ENCODE measurements around the gene SIX3. TPM values are rescaled to one million over a fixed set of nuclear protein-coding genes. Genes with fewer than 3 reads are reported as not detected.

The SIX3 gene
- polyA plus RNA-seq, 3 donors: not detected

DNA sequence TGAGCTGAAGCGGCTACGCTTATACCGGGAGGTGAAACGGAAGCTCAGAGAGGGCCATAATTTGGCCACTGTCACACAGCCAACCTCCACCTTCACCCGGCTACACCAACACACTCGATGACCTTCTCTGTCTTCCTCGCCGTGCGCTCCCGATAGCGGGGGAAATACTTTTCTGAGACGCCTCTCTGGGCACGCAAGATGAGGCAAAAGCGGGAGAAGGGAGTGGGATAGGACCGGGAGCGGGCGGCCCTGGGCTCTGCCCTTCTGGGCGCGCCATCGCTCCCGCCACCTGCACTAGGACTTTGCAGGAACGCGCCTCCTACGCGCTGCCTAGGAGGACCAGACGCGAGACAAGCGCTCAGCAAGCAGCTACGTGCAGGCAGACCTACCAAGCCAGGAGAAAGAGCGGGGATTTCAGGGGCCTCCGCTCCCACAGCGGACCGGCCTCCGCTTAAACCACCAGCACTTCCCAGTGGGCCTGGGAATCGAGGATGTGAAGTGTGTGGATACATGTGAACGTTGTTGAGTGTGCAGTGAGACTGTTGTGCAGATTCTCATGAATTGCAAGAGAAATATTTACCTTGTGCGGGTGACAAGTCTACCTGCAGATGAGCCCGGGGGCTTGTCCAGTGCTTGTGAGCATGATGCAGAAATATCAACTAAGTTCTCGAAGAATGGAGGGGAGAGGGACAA is 11.4 kb downstream of the SIX3 start:
- no peak for DNase-seq (ENCODE audit: extremely low read depth in 1 of 11, low read depth in 9 of 11, low spot score in 4 of 11)

DNA sequence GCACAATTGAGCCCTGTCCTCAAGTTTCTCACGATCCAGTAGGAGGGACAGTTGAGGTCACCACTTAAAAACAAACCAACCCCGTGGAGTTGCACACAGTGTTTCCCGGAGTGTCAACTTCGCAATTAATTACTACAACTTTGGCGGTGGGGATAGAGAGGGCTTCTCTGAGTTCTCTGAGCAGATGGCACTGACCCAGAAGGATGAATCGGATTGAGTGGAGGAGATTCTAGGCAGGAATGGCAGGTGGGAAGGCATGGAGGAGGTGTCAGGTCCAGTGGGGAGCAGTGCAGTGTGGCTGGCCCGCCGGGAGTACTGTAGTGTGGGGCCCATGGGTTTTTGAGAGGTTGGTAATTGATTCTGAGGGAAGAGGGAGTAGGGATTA is 12.0 kb downstream of the SIX3 start:
- no peak for DNase-seq (ENCODE audit: extremely low read depth in 1 of 11, low read depth in 9 of 11, low spot score in 4 of 11)

DNA sequence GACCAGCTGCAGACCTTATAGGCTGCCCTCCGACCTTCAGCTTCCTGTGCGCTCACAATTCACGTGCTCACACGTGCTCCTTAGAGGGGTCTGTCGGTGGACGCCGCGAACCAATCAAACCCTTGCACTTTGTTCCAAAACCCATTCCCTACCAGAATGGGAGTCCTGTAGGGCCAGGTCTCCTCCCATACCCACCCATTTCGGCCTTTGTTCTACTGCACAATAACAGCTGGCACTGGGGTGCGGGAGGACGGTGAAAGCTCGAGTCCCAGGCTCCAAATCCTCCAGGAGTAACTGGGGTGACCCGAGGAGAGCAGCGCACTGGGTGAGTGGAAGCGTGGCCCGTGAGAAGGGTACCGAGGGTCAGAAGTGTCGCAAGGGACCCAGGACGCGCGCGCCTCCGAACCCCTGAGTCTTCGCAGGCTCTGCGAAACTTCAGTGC is 13.0 kb downstream of the SIX3 start:
- no peak for DNase-seq (ENCODE audit: extremely low read depth in 1 of 11, low read depth in 9 of 11, low spot score in 4 of 11)

DNA sequence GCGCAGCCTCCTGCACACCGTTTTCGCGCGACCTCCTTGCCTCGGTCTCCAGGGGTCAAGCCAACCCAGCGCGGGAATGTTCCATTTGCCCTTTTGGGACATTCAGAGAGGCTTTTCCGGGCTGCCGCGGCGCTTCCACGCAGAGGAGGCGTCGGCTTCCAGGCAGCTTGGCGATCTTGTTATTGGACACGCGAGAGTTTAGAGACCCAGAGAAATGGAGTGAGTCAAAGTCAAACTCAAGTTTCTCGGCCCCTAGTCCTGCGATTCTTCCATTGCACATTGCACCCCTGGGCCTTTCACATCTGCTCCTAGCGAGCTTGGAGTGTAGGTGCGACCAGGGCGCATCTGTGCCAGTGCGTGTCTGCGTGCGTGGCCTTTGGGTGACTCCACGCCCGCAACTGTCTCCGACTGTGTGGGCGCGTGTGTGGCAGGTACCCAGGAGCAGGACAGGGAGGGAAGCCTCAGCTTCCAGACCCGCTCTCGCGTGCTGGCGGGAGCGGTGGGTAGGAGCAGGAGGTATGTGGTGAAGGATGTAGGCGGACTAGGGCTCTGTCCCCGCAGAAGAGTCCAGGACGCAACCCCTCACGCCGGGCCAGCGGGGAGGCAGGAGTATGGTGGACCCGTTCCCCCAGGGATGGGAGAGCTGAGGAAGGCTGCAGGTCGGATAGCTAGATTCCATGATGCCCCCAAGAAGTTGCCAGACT is 13.5 kb downstream of the SIX3 start:
- DNase-seq (ENCODE audit: extremely low read depth in 1 of 11, low read depth in 9 of 11, low spot score in 4 of 11): no peak

DNA sequence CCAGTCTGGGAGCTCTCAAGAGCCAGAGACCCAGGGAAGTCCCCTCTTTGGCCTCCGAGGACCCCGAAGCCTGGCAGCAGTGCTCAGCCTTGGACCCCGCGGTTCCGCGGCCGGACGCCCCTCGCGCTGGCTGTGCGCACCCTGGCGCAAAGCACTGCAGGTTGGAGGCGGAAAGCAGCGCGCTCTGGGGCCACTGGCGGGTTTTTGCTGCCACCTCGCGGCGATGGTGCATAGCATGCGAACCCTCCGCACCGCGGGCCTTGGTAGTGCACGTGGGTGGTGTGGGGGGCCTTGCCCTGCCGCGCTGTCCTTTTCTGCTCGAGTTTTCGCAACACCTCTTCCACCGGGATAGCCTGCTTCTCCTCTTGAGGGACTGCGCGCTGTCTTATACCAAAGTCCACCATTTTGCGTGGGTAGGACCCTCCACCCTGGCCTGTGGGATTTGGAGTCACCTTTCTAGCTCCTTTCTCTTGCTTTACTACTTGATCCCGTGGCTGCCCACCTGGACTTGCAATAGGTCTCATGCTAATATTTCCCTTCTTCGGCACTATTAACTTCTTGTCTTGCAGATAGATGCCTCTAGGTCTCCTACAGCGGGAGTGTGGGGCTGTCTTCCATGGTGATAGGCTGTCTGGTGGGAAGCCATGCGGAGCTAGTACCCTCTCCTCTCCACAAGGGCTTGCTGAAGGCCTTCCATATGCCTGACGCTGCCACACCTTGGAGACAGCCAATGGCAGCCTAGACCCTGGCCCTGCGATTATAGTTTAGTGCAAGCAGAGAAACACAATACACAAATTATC is 14.3 kb downstream of the SIX3 start:
- peak in 6 of 11 donors; percentile 42 to 64 (median 58) for DNase-seq (ENCODE audit: extremely low read depth in 1 of 11, low read depth in 9 of 11, low spot score in 4 of 11)

DNA sequence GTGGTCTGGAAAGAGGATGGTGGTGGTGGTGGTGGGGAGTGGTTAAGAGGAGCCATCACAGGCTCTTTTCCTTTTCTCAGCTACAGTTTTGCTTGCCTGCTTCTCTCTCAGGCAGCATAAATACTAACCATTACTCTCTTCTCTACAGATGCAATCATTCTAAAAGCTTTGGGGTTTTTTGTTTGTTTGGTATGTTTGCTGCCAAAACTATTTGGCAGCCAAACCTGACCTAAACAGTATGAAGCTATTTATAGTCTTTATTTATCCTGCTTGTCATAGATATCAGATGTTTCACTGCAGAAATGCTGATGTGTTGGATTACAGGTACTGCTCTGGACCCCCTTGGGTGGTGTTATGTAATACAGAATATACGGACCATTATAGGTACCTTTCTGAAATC is 15.3 kb downstream of the SIX3 start:
- no peak for DNase-seq (ENCODE audit: extremely low read depth in 1 of 11, low read depth in 9 of 11, low spot score in 4 of 11)

DNA sequence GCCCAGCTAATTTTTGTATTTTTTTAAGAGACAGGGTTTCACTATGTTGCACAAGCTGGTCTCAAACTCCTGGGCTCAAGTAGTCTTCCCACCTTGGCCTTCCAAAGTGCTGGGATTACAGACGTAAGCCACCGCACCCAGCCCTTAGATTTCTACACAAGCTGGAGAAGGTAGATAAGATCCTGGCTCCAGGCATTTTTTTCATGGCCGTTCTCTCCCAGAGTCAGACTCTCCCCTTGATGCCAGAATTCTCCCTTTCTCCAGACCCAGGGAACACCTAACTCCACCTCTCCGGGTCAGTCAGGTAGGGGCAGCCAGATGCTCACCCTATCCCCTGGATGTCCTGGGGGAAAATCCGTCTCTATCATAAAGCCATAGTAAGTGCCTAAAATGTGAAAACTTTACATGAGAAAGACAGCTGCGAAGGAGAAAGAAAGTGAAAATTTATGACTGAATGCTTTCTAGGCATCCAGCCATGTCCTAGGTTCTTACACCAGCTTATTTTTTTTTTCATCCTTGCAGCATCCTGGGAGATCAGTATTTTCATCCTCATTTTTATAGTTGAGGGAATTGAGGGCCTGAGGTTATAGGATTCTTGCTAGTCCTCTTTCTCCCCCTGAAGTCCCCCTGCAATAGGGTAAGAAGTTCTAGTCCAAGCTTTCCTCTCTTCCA is 16.3 kb downstream of the SIX3 start:
- DNase-seq (ENCODE audit: extremely low read depth in 1 of 11, low read depth in 9 of 11, low spot score in 4 of 11): no peak

DNA sequence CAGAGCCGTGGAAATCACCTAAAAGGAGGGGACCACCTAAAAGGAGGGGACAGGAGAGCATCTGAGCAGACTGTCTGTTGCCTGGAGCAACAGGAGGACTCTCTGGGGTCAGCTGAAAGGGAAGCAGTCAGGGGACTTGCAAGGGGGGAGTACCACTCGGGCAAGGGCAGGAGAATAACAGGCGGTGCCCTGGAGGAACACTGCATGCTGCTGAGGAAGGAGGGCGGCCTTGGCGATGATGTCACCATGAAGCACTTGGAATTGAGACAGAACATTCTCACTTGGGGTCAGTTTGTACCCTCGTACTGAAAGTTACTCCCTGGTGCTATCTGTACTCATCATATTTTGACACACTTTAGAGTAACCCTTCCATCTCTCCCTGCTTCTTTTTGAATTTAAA is 18.4 kb downstream of the SIX3 start:
- DNase-seq (ENCODE audit: extremely low read depth in 1 of 11, low read depth in 9 of 11, low spot score in 4 of 11): no peak

DNA sequence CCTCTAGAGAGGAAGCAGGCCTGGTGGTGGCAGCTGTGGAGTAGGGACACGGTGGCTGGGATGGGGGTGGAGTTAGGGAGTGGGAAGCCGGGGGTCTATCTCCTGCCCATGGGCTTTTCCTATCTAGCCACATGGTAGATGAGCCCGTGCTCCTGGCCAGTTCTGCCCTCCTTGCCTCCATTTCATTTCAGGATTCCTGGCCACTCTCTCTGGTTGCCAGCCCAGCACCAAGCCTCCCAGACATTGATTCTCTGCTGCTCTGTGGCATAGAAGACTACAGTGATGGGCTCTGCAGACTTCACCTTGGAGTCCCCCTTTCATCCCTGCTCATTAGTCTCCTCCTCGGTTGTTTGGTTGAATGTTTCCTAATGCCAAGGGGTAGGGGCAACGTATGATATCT is 19.4 kb downstream of the SIX3 start:
- no peak for DNase-seq (ENCODE audit: extremely low read depth in 1 of 11, low read depth in 9 of 11, low spot score in 4 of 11)

DNA sequence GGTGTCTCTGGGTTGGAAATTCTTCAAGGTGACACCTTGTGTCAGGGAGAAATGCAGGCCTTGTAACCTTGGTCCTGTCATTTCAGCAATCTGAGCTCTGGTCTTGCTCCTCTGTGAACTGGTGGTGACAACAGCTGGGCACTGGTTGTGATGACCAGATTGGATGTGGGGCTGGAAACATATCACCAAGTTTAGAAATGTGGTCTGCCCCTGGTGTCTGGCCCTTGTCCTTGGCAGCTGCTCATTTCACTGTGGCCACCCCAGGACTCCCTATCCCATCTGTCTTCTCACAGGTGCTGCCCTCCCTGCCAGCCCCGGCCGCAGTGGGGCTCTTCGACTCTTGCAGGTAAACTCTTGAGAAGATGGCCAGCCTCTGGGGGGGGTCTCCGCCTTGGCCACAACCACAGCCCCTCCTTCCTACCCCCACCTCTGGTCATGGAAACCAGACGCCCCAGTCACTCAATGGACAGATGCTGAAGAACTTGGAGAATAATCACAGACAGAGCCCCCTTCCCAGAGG is 20.7 kb downstream of the SIX3 start:
- no peak for DNase-seq (ENCODE audit: extremely low read depth in 1 of 11, low read depth in 9 of 11, low spot score in 4 of 11)

DNA sequence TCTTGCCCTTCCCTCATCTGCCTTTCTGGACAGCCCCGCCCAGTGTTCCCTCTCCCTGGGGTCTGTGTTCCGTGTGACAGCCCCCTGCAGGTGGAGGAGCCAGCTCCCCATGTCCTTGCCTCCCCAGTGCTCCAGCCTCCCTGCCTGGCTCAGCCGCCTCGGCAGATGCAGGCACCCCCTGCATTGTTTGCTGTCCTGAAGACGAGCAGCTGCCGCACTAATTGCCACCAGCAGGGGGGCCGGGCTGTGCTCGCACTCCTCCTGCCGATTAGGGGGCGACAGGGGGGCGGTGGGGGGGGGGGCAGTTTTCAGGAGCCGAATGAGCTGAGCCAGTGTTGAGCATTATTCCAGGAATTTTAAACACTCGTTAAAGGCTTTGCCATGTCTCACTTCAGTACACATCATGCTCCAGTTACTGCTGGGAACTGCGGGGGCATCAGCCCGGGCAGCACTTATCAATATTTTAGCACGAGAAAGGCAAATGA is 23.3 kb downstream of the SIX3 start:
- no peak for DNase-seq (ENCODE audit: extremely low read depth in 1 of 11, low read depth in 9 of 11, low spot score in 4 of 11)

DNA sequence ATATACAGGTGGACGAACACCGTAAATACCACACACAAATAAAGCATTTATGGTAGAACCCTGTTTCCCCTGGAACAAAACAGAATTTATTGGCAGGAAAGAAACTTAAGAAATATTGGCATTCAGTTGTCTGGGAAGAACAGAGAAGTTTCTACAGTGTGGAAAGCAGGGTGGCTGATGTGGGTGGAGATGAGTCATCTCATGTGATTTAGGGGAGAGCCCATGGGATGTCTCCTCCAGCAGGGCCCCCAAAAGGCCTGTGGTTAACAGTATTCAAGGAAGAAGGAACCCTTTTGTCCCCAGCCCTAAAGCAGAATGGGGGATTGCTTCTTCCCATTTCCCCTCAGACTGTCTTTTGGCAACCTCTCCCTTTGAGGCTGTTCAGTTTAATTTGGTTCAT is 24.2 kb downstream of the SIX3 start:
- no peak for DNase-seq (ENCODE audit: extremely low read depth in 1 of 11, low read depth in 9 of 11, low spot score in 4 of 11)

DNA sequence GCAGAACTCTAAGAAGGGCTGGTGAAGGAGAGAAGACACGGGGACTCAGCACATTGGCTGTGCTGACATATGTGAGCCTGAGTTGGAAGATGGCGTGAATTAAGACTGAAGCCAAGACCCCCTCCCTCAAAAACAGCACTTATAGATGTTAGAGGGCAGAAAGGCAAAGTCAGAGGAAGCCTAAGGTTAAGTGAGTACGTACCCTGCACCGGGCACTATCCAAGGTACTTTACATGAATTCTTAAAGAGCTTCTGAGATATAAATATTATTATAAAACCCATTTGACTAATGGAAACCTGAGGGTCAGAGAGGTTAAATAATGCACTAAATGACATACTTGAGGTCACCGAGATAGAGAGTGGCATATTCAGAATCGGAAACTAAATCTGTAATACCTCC is 25.6 kb downstream of the SIX3 start:
- no peak for DNase-seq (ENCODE audit: extremely low read depth in 1 of 11, low read depth in 9 of 11, low spot score in 4 of 11)

DNA sequence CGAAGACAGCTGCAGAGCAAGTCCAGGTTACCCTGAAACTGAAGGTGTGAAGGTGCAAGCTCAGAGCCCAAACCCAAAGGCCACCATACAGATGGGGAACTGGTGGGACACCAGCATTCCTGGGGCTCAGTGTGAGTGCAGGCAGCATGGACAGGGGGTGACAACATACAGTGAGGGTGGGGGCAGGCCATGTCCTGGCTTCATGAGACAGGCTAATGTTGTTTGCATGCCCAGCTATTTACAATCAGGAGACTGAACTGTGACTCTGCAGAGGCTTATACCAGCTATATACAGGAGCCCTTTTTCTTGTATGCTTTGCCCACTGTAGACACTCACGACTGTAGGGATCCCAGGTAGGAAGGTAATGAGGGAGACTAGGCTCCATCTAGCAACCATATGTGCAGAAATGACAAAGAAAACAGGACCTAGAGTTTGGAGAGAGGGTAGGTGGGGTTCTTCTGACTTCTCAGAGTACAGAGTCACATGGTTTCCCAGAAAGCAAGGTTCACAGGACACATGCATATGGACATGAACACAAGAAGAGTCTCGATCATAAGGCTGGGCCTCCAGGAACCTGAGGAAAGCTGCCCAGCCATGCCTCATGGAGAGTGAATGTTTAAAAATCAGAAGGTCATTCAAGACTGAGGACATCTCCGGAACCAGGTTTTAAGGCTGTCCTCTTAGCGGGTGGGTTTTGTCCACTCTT is 26.4 kb downstream of the SIX3 start:
- DNase-seq (ENCODE audit: extremely low read depth in 1 of 11, low read depth in 9 of 11, low spot score in 4 of 11): no peak

DNA sequence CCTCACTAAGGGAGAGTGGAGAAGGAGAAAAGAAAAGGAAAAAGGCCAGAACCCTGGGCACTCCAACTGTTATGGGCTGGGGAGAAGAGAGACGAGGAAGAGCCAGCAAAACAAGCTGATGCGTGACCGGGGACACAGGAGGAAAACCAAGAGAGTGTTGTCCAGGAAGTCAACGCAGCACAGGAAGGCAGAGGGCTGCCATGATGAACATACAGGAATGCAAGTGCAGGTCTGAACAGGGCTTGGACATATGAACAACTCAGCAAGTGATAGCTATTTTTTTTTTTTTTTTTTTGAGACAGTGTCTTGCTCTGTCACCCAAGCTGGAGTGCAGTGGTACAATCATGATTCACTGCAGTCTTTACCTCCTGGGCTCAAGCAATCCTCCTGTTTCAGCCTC is 28.4 kb downstream of the SIX3 start:
- no peak for DNase-seq (ENCODE audit: extremely low read depth in 1 of 11, low read depth in 9 of 11, low spot score in 4 of 11)

DNA sequence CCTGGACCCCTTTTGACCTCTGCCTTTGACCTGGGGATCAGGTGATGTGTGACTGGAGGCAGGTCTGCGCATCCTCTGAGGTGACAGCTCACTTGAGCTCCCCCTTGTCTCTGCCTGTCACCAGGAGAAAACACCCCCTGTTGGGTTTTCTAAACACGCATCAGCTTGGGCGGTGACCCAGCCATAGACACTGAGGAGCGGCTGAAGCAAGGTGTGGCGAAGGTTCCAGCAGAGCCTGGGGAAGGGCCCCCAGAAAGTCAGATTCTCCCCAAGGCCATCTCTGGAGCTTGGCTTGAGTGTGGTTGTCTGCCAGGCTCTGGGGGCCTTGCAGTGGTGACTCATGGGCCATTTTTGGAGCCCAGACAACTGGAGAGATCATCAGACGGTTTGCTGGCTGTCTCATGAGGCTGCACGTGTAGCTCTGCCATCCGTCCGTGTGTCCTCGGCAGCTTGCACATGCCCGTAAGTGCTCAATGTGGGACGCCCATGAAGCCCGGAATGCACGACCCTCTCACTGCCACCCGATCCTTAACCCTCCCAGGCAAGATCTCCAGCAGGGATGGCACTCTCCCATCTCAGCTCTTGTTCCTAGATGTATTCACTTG is 29.4 kb downstream of the SIX3 start:
- DNase-seq (ENCODE audit: extremely low read depth in 1 of 11, low read depth in 9 of 11, low spot score in 4 of 11): no peak

DNA sequence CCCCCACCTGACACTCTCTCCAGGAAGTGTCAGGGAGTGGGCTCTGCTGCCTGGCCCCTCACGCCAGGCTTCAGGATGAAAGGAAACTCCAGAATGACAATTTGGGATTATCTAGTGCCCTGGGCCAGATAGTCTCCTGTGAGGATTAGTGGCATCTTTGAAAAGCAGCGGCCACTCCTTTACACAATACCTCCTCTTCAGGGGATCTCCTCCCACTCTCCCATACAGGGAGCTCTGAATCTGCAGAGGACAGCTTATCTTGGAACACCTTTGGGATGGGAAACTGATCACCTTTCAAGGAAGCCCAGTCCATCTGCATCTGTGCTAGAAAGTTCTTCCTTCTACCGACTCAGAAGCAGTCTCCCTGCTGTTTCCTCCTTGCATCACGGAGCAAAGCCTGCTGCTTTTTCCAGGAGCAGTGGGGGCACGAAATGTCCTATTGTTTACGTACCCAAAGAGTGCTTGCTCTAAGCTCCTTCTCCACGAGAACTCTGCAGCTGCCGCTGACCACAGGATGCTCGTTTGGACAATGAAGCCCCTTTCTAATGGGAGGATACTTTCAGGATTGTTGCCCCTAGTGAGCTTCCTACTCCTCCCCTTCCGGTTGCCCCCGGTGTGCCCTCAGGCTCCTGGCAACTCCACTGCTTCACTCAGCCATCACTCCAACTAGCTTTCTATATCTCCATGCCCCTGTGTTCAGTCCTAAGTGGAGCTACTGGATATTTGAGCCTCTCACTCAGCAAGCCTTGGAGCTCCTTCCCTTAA is 31.5 kb downstream of the SIX3 start:
- DNase-seq (ENCODE audit: extremely low read depth in 1 of 11, low read depth in 9 of 11, low spot score in 4 of 11): no peak
